ENCODE data around the gene GPN2.

DNA sequence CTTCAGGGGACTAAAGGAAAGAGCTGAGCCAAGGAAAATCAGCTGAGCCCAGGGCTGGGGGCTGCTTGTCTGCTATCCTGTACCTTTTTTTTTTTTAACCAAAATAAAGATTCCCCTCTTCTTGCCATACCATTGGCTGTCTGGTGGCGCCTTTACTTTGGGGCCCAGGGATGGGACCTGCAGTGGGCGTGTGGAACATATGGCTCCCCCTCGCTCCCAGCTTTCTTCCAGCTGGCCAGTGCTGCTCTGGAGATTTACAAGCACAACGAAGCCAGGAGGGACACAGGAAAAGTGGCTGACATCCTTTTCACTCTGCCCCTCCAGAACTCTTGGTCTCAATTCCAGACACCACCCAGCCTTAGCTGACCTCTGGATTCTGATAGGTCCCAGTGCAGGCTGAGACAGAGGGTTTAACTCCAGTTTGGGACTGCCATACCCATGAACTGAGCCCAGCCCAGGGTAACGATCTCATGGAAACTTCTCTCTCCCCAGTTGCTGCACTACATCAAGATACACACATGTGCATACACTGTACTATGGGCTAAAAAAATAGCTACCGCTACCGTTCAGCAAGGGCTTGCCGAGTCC lies 32.5 kb downstream of the GPN2 start:
- TF ChIP-seq, protein P1, sequence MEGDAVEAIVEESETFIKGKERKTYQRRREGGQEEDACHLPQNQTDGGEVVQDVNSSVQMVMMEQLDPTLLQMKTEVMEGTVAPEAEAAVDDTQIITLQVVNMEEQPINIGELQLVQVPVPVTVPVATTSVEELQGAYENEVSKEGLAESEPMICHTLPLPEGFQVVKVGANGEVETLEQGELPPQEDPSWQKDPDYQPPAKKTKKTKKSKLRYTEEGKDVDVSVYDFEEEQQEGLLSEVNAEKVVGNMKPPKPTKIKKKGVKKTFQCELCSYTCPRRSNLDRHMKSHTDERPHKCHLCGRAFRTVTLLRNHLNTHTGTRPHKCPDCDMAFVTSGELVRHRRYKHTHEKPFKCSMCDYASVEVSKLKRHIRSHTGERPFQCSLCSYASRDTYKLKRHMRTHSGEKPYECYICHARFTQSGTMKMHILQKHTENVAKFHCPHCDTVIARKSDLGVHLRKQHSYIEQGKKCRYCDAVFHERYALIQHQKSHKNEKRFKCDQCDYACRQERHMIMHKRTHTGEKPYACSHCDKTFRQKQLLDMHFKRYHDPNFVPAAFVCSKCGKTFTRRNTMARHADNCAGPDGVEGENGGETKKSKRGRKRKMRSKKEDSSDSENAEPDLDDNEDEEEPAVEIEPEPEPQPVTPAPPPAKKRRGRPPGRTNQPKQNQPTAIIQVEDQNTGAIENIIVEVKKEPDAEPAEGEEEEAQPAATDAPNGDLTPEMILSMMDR (optimal IDR thresholded peaks at IDR 0.05 in 1 of 3, IDR thresholded peaks at IDR 0.05 in 1 of 3, conservative IDR thresholded peaks at IDR 0.05 in 1 of 3; ENCODE audit: extremely low read depth in 1 of 3, insufficient read depth in 2 of 3, low read length in 3 of 3) = no peak
- TF ChIP-seq EZH2 (IDR thresholded peaks at IDR 0.05; ENCODE audit: low read length) = no peak

All from keratinocyte (primary cell).